ENCODE data around the gene DGKD. TPM values are rescaled to one million over a fixed set of nuclear protein-coding genes. Genes with fewer than 3 reads are reported as not detected.

DGKD gene
- total and polyA plus RNA-seq, 2 experiments from 2014 or later: 3.9 to 4.0 TPM

GRCh38 chr2:233468047-233468740 is 113.9 kb downstream of the DGKD start:
- WGBS, 2 experiments (ENCODE audit: low coverage in 1 of 2, low lambda C conversion rate in 2 of 2, missing lambda C conversion rate in 2 of 2): 89 to 91% methylated on average over 22 of the region's 22 CpGs
- no peaks in the 10 kb centered on the region for H3K79me2 ChIP-seq (ENCODE audit: insufficient read depth)
- in situ Hi-C loops (cut with MboI): no loop called here
- no peaks in the 10 kb centered on the region for H3K9me2 ChIP-seq (ENCODE audit: insufficient read depth)
- no peak overlapping the region for H2AFZ ChIP-seq
- TF ChIP-seq EZH2phosphoT487 (IDR thresholded peaks at IDR 0.05; ENCODE audit: insufficient read depth, low read depth) (no peak), EZH2 (IDR thresholded peaks at IDR 0.05; ENCODE audit: insufficient read depth, poor library complexity, severe bottlenecking) (no peak)
- H3K9ac ChIP-seq: no peak overlapping the region
- H3K27me3 ChIP-seq (replicated peaks; ENCODE audit: insufficient read depth): no peaks in the 10 kb centered on the region
- no peak overlapping the region for H3K4me3 ChIP-seq
- no peak for DNase-seq
- H3K9me3 ChIP-seq (ENCODE audit: low read depth): no peaks in the 10 kb centered on the region
- H3K27ac ChIP-seq: no peak overlapping the region
- H4K20me1 ChIP-seq (ENCODE audit: insufficient read depth): no peaks in the 10 kb centered on the region
- no peaks in the 10 kb centered on the region for H3F3A ChIP-seq (ENCODE audit: insufficient read depth)
- no peaks in the 10 kb centered on the region for H3K4me1 ChIP-seq (ENCODE audit: insufficient read depth)
- no peak overlapping the region for H3K4me2 ChIP-seq (ENCODE audit: unreplicated experiment)
- H3K36me3 ChIP-seq (ENCODE audit: low read depth): no peaks in the 10 kb centered on the region; the same call in 1 of the 2 replicates

GRCh38 chr2:233468741-233469110 is 114.4 kb downstream of the DGKD start:
- no peaks in the 10 kb centered on the region for H3K4me1 ChIP-seq (ENCODE audit: insufficient read depth)
- H3K4me2 ChIP-seq (ENCODE audit: unreplicated experiment): no peak overlapping the region
- in situ Hi-C loops (cut with MboI): no loop called here
- no peaks in the 10 kb centered on the region for H3K79me2 ChIP-seq (ENCODE audit: insufficient read depth)
- no peaks in the 10 kb centered on the region for H3K9me2 ChIP-seq (ENCODE audit: insufficient read depth)
- H3K27ac ChIP-seq: no peak overlapping the region
- 93 to 98% methylated on average over 8 of the region's 8 CpGs for WGBS, 2 experiments (ENCODE audit: low coverage in 1 of 2, low lambda C conversion rate in 2 of 2, missing lambda C conversion rate in 2 of 2)
- H4K20me1 ChIP-seq (ENCODE audit: insufficient read depth): no peaks in the 10 kb centered on the region
- H3F3A ChIP-seq (ENCODE audit: insufficient read depth): no peaks in the 10 kb centered on the region
- no peaks in the 10 kb centered on the region for H3K27me3 ChIP-seq (replicated peaks; ENCODE audit: insufficient read depth)
- H3K9me3 ChIP-seq (ENCODE audit: low read depth): no peaks in the 10 kb centered on the region
- no peak overlapping the region for H3K9ac ChIP-seq
- no peak overlapping the region for H2AFZ ChIP-seq
- no peak for TF ChIP-seq EZH2phosphoT487 (IDR thresholded peaks at IDR 0.05; ENCODE audit: insufficient read depth, low read depth)
- no peak for TF ChIP-seq EZH2 (IDR thresholded peaks at IDR 0.05; ENCODE audit: insufficient read depth, poor library complexity, severe bottlenecking)
- no peak overlapping the region for H3K4me3 ChIP-seq
- DNase-seq: no peak
- H3K36me3 ChIP-seq (ENCODE audit: low read depth): no peaks in the 10 kb centered on the region; the same call in 1 of the 2 replicates

- Histone ChIP-seq H3K27me3 (replicated peaks; ENCODE audit: insufficient read depth) (no peaks in the 10 kb centered on the region), H3K4me2 (ENCODE audit: unreplicated experiment) (no peak overlapping the region), H3K9ac (no peak overlapping the region), H3K36me3 (ENCODE audit: low read depth) (no peaks in the 10 kb centered on the region; the same call in 1 of the 2 replicates), H2AFZ (no peak overlapping the region), H3K79me2 (ENCODE audit: insufficient read depth) (no peaks in the 10 kb centered on the region), H3K9me3 (ENCODE audit: low read depth) (no peaks in the 10 kb centered on the region), H3K27ac (no peak overlapping the region), H3K9me2 (ENCODE audit: insufficient read depth) (no peaks in the 10 kb centered on the region), H3K4me3 (no peak overlapping the region), H3F3A (ENCODE audit: insufficient read depth) (no peaks in the 10 kb centered on the region), H4K20me1 (ENCODE audit: insufficient read depth) (no peaks in the 10 kb centered on the region), H3K4me1 (ENCODE audit: insufficient read depth) (no peaks in the 10 kb centered on the region)
- TF ChIP-seq EZH2phosphoT487 (IDR thresholded peaks at IDR 0.05; ENCODE audit: insufficient read depth, low read depth) (no peak), EZH2 (IDR thresholded peaks at IDR 0.05; ENCODE audit: insufficient read depth, poor library complexity, severe bottlenecking) (no peak)
- DNase-seq: no peak
- in situ Hi-C loops (cut with MboI): no loop called here
- WGBS, 2 experiments (ENCODE audit: low coverage in 1 of 2, low lambda C conversion rate in 2 of 2, missing lambda C conversion rate in 2 of 2): 75 to 78% methylated on average over 28 to 32 of the region's 32 CpGs
Observed at GRCh38 chr2:233469261-233470010, 115.1 kb downstream of the DGKD start.

GRCh38 chr2:233470011-233470687 is 115.9 kb downstream of the DGKD start:
- Histone ChIP-seq H3K9ac (no peak overlapping the region), H3K4me1 (ENCODE audit: insufficient read depth) (no peaks in the 10 kb centered on the region), H3K27ac (no peak overlapping the region), H3K4me2 (ENCODE audit: unreplicated experiment) (no peak overlapping the region), H3K79me2 (ENCODE audit: insufficient read depth) (no peaks in the 10 kb centered on the region), H3K9me2 (ENCODE audit: insufficient read depth) (no peaks in the 10 kb centered on the region), H3K36me3 (ENCODE audit: low read depth) (no peaks in the 10 kb centered on the region; the same call in 1 of the 2 replicates), H2AFZ (no peak overlapping the region), H3F3A (ENCODE audit: insufficient read depth) (no peaks in the 10 kb centered on the region), H3K4me3 (no peak overlapping the region), H3K9me3 (ENCODE audit: low read depth) (no peaks in the 10 kb centered on the region), H4K20me1 (ENCODE audit: insufficient read depth) (no peaks in the 10 kb centered on the region), H3K27me3 (replicated peaks; ENCODE audit: insufficient read depth) (no peaks in the 10 kb centered on the region)
- TF ChIP-seq EZH2phosphoT487 (IDR thresholded peaks at IDR 0.05; ENCODE audit: insufficient read depth, low read depth) (no peak), EZH2 (IDR thresholded peaks at IDR 0.05; ENCODE audit: insufficient read depth, poor library complexity, severe bottlenecking) (no peak)
- in situ Hi-C loops (cut with MboI): no loop called here
- WGBS, 2 experiments (ENCODE audit: low coverage in 1 of 2, low lambda C conversion rate in 2 of 2, missing lambda C conversion rate in 2 of 2): 91 to 93% methylated on average over 19 to 20 of the region's 20 CpGs
- DNase-seq: no peak

All from GM23248 (cell line).